ENCODE measurements around the gene ATP2C2.

- TF ChIP-seq CTCF (IDR thresholded peaks at IDR 0.05) (no peak), POLR2AphosphoS5 (IDR thresholded peaks at IDR 0.05) (no peak)
Observed at GRCh38 chr16:84340325-84341040, 27.9 kb upstream of the ATP2C2 start.
